ENCODE measurements around the gene CNTRL. TPM values are rescaled to one million over a fixed set of nuclear protein-coding genes. Genes with fewer than 3 reads are reported as not detected.

The CNTRL gene
- total and polyA plus RNA-seq, 3 experiments from 2014 or later: 24.6 to 62.8 (median 59.4) TPM

DNA sequence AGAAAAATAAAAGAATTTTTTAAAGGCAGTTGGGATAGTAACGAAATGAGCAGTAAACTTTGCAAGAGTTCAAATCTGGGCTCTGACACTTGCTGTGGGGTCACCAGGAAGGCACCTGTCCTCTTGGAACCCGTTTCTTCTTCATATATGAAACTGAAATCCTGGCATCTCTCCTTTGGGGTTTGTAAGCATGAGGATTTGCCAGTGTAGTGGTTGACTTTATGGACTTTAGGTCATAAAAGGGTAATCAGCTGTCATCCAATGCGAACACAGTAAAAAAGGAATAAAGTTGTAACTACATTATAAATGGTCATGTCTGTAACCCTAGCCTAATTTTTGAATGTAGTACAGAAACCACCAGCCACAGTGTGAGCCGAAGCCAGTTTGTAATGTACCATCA, 125.6 kb downstream of the CNTRL start:
- no peak for DNase-seq
- H3K27me3 Mint-ChIP-seq: peaks cover 0 to 7% of the 10 kb centered on the region in 2 donors
- no peaks in the 10 kb centered on the region for H3K27me3 ChIP-seq (ENCODE audit: insufficient read depth, low read length, poor library complexity, severe bottlenecking)
- H3K27ac Mint-ChIP-seq: peak overlapping the region; percentile 86 to 97 (median 94)
- peaks cover 59 to 69% (median 66%) of the 10 kb centered on the region in 3 donors for H3K4me1 Mint-ChIP-seq
- ChIA-PET POLR2A (interaction anchor here (1.3 kb wide), 1 partner anchor 157 kb away, joined by 3 read pairs; no protein-coding TSS in a partner anchor), CTCF (interaction anchor here (1.1 to 3.0 kb wide), 3 partner anchors 11 to 78 kb away, joined by 4 to 12 read pairs (median 9); no protein-coding TSS in a partner anchor)
- H3K4me3 ChIP-seq (ENCODE audit: low read length): peak overlapping the region; percentile 58
- H3K4me1 ChIP-seq (ENCODE audit: insufficient read depth, low read length): peaks cover 53% of the 10 kb centered on the region
- H3K4me3 Mint-ChIP-seq: peak overlapping the region; percentile 89 to 96 (median 94)
- no peaks in the 10 kb centered on the region for H3K36me3 ChIP-seq (ENCODE audit: insufficient read depth, low read length)
- peak overlapping the region; percentile 79 for H3K27ac ChIP-seq (ENCODE audit: low read depth, low read length)
- no peaks in the 10 kb centered on the region for H3K9me3 ChIP-seq (ENCODE audit: low read length)
- peaks cover 0 to 15% (median 0%) of the 10 kb centered on the region in 3 donors for H3K36me3 Mint-ChIP-seq
- H3K9me3 Mint-ChIP-seq: no peaks in the 10 kb centered on the region

DNA sequence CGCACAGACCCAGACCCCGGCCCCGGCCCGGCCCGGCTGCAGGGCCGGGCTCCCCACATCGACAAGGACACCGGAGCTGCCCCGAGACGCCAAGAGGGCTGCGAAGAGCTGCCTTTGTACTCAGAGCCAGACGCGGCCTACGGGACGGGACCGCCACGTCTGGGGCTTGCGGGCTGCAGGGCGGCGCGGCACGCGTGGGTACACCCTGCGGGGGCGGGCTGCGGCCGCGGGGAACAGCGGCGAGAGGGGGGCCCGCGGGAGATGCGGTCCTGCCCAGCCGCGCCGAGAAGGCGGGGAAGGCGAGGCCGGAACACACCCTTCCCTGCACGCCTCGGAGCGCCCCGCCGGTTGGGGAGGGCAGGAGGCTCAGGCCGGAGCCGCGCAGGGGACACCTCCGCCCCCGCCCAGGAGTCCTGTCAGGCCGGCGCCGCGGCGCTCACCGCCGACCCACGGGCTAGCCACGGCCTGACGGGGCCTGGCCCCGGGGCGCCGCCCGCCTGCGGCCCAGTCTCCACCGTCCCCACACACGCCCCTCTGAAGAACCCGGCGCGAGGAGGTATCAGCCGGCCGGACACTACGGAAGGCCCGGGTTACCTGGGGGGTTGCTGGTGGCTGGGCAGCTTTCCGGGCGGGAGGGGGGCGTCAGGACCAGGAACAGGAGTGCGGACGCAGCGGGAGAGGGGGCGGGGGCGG, 126.4 kb downstream of the CNTRL start:
- Mint-ChIP-seq H3K4me3 (peak overlapping the region; percentile 94 to 99 (median 97)), H3K9me3 (no peaks in the 10 kb centered on the region), H3K36me3 (peaks cover 0 to 15% (median 0%) of the 10 kb centered on the region in 3 donors), H3K27me3 (peaks cover 0 to 7% of the 10 kb centered on the region in 2 donors), H3K4me1 (peaks cover 51 to 61% (median 57%) of the 10 kb centered on the region in 3 donors), H3K27ac (peak overlapping the region; percentile 94 to 99 (median 96))
- Histone ChIP-seq H3K27ac (ENCODE audit: low read depth, low read length) (peak overlapping the region; percentile 79), H3K9me3 (ENCODE audit: low read length) (no peaks in the 10 kb centered on the region), H3K4me1 (ENCODE audit: insufficient read depth, low read length) (peaks cover 45% of the 10 kb centered on the region), H3K4me3 (ENCODE audit: low read length) (peak overlapping the region; percentile 58), H3K27me3 (ENCODE audit: insufficient read depth, low read length, poor library complexity, severe bottlenecking) (no peaks in the 10 kb centered on the region), H3K36me3 (ENCODE audit: insufficient read depth, low read length) (no peaks in the 10 kb centered on the region)
- CTCF ChIA-PET: interaction anchor here (0.8 to 3.0 kb wide), 6 partner anchors 12 to 163 kb away, joined by 3 to 17 read pairs (median 6); no protein-coding TSS in a partner anchor
- DNase-seq: peak; percentile 40 to 74 (median 62)
- POLR2A ChIA-PET: interaction anchor here (0.6 to 1.5 kb wide), 9 partner anchors 13 to 408 kb away, joined by 3 to 12 read pairs (median 4); partner anchors contain the start of gene FBXW2

DNA sequence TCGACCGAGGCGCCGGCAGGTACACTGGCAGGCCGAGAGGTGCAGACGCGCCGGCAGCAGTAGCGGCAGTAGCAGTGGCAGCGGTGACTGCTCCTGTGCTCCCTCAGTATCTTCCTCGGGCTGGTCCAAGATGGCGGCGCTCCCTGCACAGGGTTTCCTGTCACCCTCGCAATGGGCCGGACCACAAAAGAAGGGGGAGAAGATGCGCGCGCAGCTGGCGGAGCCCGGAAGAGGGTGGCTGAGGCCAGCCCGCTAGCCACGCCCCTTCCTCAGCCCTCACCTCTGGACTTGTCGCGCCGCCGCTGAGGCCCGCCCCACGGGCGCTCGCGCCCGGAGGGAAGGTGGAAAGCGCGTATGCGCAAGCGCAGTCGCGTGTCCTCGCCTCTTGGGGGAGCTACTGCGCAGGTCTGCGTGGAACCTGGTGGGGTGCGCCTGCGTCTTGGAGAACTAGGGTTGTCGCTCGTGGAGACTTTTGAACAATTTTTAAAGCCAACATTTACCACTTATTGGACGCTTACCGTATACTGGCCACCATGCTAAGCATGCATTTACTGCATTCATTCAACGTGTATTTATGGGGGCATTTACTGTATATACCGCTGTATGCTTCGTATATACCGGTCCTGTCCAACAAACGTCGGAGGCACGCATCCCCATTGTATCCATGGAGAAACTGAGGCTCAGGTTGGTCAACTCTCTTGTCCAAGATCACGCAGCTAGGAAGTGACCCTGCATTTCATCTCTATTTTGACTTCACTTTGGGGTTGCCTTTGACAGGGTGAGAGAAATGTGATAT, 127.2 kb downstream of the CNTRL start, which contains the start of gene RAB14:
TSS of gene RAB14 (minus strand) at position 132 of the 796 bp plus-strand sequence. CDS start 8,457 bp downstream, outside the sequence.
- H3K27ac Mint-ChIP-seq: peak within 1 kb of the TSS; percentile 94 to 99 (median 96)
- CTCF ChIA-PET: interaction anchor here (0.7 to 2.2 kb wide), 8 partner anchors 10 to 163 kb away, joined by 3 to 17 read pairs (median 4); no protein-coding TSS in a partner anchor

DNA sequence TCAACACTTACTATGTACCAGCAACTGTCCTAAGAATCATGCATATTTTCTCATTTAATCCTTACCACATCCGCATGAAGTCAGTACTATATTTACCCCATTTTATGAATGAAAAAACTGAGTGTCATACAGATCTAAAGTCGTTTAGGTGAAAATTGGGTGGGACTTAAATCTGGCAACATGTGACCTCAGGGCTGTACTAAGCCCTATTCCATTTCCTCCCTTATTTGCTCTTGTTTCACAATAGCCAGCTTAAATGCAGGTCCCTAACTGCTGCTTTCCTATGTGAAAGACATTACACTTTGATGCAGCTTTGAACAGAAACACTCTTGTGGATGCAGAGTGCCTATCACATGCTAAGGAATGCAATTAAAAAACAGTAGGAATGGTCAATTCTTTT, 129.4 kb downstream of the CNTRL start:
- Histone ChIP-seq H3K4me3 (ENCODE audit: low read length) (no peak overlapping the region), H3K4me1 (ENCODE audit: insufficient read depth, low read length) (peaks cover 26% of the 10 kb centered on the region), H3K27me3 (ENCODE audit: insufficient read depth, low read length, poor library complexity, severe bottlenecking) (no peaks in the 10 kb centered on the region), H3K27ac (ENCODE audit: low read depth, low read length) (no peak overlapping the region), H3K36me3 (ENCODE audit: insufficient read depth, low read length) (no peaks in the 10 kb centered on the region), H3K9me3 (ENCODE audit: low read length) (no peaks in the 10 kb centered on the region)
- peak overlapping the region in 1 of 7 donors; percentile 44 for H3K4me3 Mint-ChIP-seq
- ChIA-PET POLR2A (no interaction called here), CTCF (interaction anchor here (1.6 kb wide), 1 partner anchor 9 kb away, joined by 3 read pairs; no protein-coding TSS in a partner anchor)
- peaks cover 27 to 44% (median 42%) of the 10 kb centered on the region in 3 donors for H3K4me1 Mint-ChIP-seq
- H3K27ac Mint-ChIP-seq: peak overlapping the region in 1 of 8 donors; percentile 73
- H3K9me3 Mint-ChIP-seq: no peaks in the 10 kb centered on the region
- peaks cover 0 to 7% of the 10 kb centered on the region in 2 donors for H3K27me3 Mint-ChIP-seq
- peaks cover 0 to 14% (median 0%) of the 10 kb centered on the region in 3 donors for H3K36me3 Mint-ChIP-seq
- no peak for DNase-seq

More for the DNA sequence above, 127.2 kb downstream of the CNTRL start, which contains the start of gene RAB14:
- Histone ChIP-seq H3K27me3 (ENCODE audit: insufficient read depth, low read length, poor library complexity, severe bottlenecking) (no peaks in the 10 kb centered on the region), H3K36me3 (ENCODE audit: insufficient read depth, low read length) (no peaks in the 10 kb centered on the region), H3K9me3 (ENCODE audit: low read length) (no peaks in the 10 kb centered on the region), H3K27ac (ENCODE audit: low read depth, low read length) (peak within 1 kb of the TSS; percentile 79), H3K4me3 (ENCODE audit: low read length) (peak within 1 kb of the TSS; percentile 97), H3K4me1 (ENCODE audit: insufficient read depth, low read length) (peaks cover 38% of the 10 kb centered on the region)
- Mint-ChIP-seq H3K27me3 (peaks cover 0 to 7% of the 10 kb centered on the region in 2 donors), H3K4me3 (peak within 1 kb of the TSS; percentile 94 to 99 (median 97)), H3K9me3 (no peaks in the 10 kb centered on the region), H3K4me1 (peaks cover 45 to 53% (median 50%) of the 10 kb centered on the region in 3 donors), H3K36me3 (peaks cover 0 to 15% (median 0%) of the 10 kb centered on the region in 3 donors)
- DNase-seq: peak; percentile 100
- POLR2A ChIA-PET: interaction anchor here (0.6 to 1.5 kb wide), 11 partner anchors 14 to 490 kb away, joined by 3 to 12 read pairs (median 4); partner anchors contain the start of gene FBXW2

DNA sequence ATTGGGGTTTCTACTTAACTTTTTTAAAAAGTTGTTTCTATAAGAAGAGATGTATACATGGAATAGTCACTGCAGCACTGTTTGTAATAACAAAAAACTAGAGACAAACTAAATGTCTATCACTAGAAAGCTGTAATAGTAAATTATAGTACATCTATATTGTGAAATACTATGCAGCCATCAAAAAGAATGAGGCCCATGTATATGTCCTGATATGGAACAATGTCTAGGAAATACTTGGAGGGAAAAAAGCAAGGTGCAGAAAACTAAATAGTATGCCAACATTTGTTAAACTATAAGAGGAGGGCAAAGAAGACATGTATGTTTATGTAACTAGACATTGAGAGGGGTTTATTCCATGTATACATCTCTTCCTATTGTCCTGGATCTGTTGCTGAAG, 129.9 kb downstream of the CNTRL start:
- no peak overlapping the region for H3K27ac Mint-ChIP-seq
- H3K27me3 Mint-ChIP-seq: peaks cover 0 to 7% of the 10 kb centered on the region in 2 donors
- H3K4me1 ChIP-seq (ENCODE audit: insufficient read depth, low read length): peaks cover 23% of the 10 kb centered on the region
- H3K4me3 Mint-ChIP-seq: peak overlapping the region in 1 of 7 donors; percentile 44
- H3K4me1 Mint-ChIP-seq: peaks cover 22 to 39% (median 37%) of the 10 kb centered on the region in 3 donors
- H3K4me3 ChIP-seq (ENCODE audit: low read length): no peak overlapping the region
- ChIA-PET CTCF (interaction anchor here (1.6 kb wide), 1 partner anchor 8 kb away, joined by 3 read pairs; no protein-coding TSS in a partner anchor), POLR2A (no interaction called here)
- H3K27me3 ChIP-seq (ENCODE audit: insufficient read depth, low read length, poor library complexity, severe bottlenecking): no peaks in the 10 kb centered on the region
- no peak for DNase-seq
- H3K36me3 ChIP-seq (ENCODE audit: insufficient read depth, low read length): no peaks in the 10 kb centered on the region
- H3K36me3 Mint-ChIP-seq: peaks cover 0 to 14% (median 0%) of the 10 kb centered on the region in 3 donors
- no peaks in the 10 kb centered on the region for H3K9me3 Mint-ChIP-seq
- no peaks in the 10 kb centered on the region for H3K9me3 ChIP-seq (ENCODE audit: low read length)
- no peak overlapping the region for H3K27ac ChIP-seq (ENCODE audit: low read depth, low read length)

DNA sequence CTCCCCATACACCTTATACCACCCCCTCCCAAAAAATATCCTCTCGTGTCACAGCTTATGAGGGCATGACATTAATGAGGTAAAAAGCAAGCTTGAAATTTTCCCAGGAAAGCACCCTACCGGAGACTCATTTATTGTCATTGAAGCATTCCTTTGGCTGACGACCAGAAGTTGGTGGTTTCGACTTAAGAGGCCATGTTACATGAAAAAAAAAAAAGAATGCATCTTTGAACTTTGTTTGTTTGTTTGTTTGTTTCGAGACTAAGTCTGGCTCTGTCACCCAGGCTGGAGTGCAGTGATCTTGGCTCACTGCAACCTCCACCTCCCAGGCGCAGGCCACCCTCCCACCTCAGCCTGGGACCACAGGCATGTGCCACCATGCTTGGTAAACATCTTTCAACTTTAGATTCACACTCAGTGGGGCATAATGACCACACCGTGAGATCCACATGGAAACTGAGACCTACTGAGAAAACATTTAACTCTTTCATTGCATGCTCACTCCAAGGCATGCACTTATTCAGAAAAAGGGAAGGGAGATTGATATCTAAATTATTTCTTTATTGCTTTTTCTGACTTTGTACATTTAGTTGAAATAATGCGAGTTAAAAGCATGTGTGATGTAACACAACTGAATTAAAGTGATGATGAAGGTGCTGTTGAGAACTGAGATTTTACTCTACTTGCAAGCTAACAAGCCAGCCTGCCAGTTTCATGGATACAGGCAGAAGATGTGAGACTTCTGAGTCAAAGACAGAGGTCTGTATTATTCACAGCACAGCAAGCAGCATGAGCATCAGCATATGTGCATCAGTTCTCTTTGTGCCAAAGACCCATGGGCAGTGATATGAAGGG, 132.0 kb downstream of the CNTRL start:
- Mint-ChIP-seq H3K27me3 (peaks cover 0 to 7% of the 10 kb centered on the region in 2 donors), H3K4me1 (peaks cover 11 to 28% (median 25%) of the 10 kb centered on the region in 3 donors), H3K36me3 (peaks cover 0 to 5% (median 2%) of the 10 kb centered on the region in 3 donors), H3K9me3 (no peaks in the 10 kb centered on the region), H3K27ac (peak overlapping the region in 1 of 8 donors; percentile 60), H3K4me3 (no peak overlapping the region)
- H3K27me3 ChIP-seq (ENCODE audit: insufficient read depth, low read length, poor library complexity, severe bottlenecking): no peaks in the 10 kb centered on the region
- H3K36me3 ChIP-seq (ENCODE audit: insufficient read depth, low read length): no peaks in the 10 kb centered on the region
- H3K9me3 ChIP-seq (ENCODE audit: low read length): no peaks in the 10 kb centered on the region
- H3K4me3 ChIP-seq (ENCODE audit: low read length): no peak overlapping the region
- POLR2A ChIA-PET: no interaction called here
- no peak overlapping the region for H3K27ac ChIP-seq (ENCODE audit: low read depth, low read length)
- CTCF ChIA-PET: no interaction called here
- H3K4me1 ChIP-seq (ENCODE audit: insufficient read depth, low read length): peaks cover 13% of the 10 kb centered on the region
- DNase-seq: no peak

Data from CD8-positive, alpha-beta memory T cell (primary cell).